IPS DF 19.7 (cell line): ENCODE measurements around the gene CCT2.

Experiments used
- DNase-seq: peaks from one replicate; pipeline ENCODE4 v3.0.0-alpha.2; 2013; ENCODE audit warnings: low read depth, low spot score

CCT2 gene

GRCh38 chr12:69641546-69641945 lies 56.3 kb downstream of the CCT2 start:
- no peak for DNase-seq

GRCh38 chr12:69642531-69642930 lies 57.3 kb downstream of the CCT2 start:
- no peak for DNase-seq

- DNase-seq: no peak
These were observed 59.3 kb downstream of the CCT2 start for GRCh38 chr12:69644511-69644910.

- DNase-seq: no peak
These were observed 59.8 kb downstream of the CCT2 start for GRCh38 chr12:69645031-69645430.

GRCh38 chr12:69647178-69647577 lies 61.9 kb downstream of the CCT2 start:
- DNase-seq: no peak

GRCh38 chr12:69648476-69648875 lies 63.2 kb downstream of the CCT2 start:
- DNase-seq: no peak

- DNase-seq: no peak
These were observed 64.3 kb downstream of the CCT2 start for GRCh38 chr12:69649529-69649928.
